ENCODE results near the gene KAZN.

- no peak for TF ChIP-seq EZH2 (IDR thresholded peaks at IDR 0.05; ENCODE audit: borderline replicate concordance, insufficient read depth, low read length, poor library complexity, severe bottlenecking)
- TF ChIP-seq TAF1 (IDR thresholded peaks at IDR 0.05; ENCODE audit: low read depth), result no peak
Observed at GRCh38 chr1:14888374-14888773, 289.9 kb downstream of the KAZN start.
